Measurements from ENCODE around the gene TSGA10IP. TPM values are rescaled to one million over a fixed set of nuclear protein-coding genes. Genes with fewer than 3 reads are reported as not detected.
"Not testable (repeated sequence)": the region's sequence is repeated elsewhere in the genome, so short reads cannot be mapped to it uniquely, and the experiment has no call there.

The TSGA10IP gene
- total RNA-seq, 2 experiments from 2014 or later, result not detected

DNA sequence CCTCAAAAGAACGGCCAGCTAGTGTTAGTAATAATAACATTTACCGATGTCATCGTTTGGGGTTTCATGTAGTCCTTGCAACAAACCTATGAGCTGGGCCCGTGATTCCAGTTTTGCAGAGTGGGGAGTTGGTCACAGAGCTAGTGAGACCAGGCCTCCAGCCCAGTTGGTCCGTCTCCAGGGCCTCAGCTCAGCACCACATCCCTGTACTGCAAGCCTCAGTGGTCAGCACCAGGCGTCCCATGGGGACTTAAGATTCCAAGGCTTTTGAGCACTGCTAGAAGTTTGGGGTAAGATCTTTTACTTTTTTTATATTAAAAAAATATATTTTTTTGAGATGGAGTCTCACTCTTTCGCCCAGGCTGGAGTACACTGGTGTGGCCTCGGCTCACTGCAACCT is 1.1 kb upstream of the TSGA10IP start:
- Mint-ChIP-seq H3K9me3 (ENCODE audit: low read depth) (no peaks in the 10 kb centered on the region), H3K36me3 (no peaks in the 10 kb centered on the region), H3K4me3 (no peak overlapping the region), H3K4me1 (peaks cover 5% of the 10 kb centered on the region), H3K27ac (no peak overlapping the region), H3K27me3 (no peaks in the 10 kb centered on the region)
- CTCF ChIA-PET, result interaction anchor here (0.8 to 1.0 kb wide), 2 partner anchors 13 to 23 kb away, joined by 3 read pairs; no protein-coding TSS in a partner anchor
- DNase-seq, result no peak
- no peak for ATAC-seq

DNA sequence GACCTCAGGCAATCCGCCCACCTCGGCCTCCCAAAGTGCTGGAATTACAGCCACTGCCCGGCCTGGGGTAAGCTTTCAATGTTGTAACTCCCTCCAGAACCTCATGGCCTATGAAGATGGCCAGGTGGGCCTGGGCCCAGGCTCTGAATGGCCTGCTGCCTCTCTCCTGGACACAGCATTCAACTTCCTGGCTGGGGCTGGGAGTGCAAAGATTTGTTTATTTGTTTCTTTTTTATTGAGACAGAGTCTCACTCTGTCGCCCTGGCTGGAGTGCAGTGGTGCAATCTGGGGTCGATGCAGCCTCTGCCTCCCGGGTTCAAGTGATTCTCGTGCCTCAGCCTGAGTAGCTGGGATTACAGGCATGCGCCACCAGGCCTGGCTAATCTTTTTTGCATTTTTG is 513 bp upstream of the TSGA10IP start:
- Mint-ChIP-seq H3K27ac (no peak overlapping the region), H3K36me3 (no peaks in the 10 kb centered on the region), H3K4me1 (peaks cover 5% of the 10 kb centered on the region), H3K27me3 (no peaks in the 10 kb centered on the region), H3K4me3 (no peak overlapping the region), H3K9me3 (ENCODE audit: low read depth) (no peaks in the 10 kb centered on the region)
- DNase-seq, result no peak
- CTCF ChIA-PET, result no interaction called here
- ATAC-seq, result no peak

DNA sequence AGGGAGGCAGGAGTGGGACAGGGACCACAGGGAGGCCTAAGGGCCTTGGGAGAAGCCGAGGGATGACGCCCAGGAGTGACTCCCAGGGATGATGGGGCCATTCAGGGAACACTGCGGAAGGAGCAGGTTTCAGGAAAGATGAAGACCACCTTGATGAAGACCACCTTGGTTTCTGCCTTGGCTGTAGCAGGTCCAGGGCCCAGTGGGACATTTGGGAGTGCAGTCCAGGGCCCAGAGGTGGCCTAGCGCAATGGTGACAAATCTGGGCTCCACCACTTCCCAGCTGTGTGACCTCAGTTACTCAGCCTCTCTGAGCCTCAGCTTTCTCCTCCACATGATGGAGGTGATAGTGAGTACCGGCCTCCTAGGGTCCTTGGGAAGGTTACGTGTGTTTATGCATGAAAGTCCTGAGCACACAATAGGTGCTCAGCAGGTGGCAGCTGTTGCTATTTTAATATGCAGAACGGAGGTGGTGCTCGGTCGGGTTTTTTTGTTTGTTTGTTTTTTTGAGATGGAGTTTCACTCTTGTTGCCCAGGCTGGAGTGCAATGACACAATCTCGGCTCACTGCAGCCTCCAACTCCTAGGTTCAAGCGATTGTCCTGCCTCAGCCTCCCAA is 770 bp downstream of the TSGA10IP start:
- no peak overlapping the region for H3K4me3 Mint-ChIP-seq
- H3K4me1 Mint-ChIP-seq, result peaks cover 4% of the 10 kb centered on the region
- H3K27ac Mint-ChIP-seq, result no peak overlapping the region
- CTCF ChIA-PET, result interaction anchor here (1.1 to 1.2 kb wide), 3 partner anchors 10 to 46 kb away, joined by 3 read pairs; partner anchors contain the start of gene FOSL1
- H3K36me3 Mint-ChIP-seq, result no peaks in the 10 kb centered on the region
- DNase-seq (no peak), ATAC-seq (no peak)
- peaks cover 2% of the 10 kb centered on the region for H3K27me3 Mint-ChIP-seq
- no peaks in the 10 kb centered on the region for H3K9me3 Mint-ChIP-seq (ENCODE audit: low read depth)

DNA sequence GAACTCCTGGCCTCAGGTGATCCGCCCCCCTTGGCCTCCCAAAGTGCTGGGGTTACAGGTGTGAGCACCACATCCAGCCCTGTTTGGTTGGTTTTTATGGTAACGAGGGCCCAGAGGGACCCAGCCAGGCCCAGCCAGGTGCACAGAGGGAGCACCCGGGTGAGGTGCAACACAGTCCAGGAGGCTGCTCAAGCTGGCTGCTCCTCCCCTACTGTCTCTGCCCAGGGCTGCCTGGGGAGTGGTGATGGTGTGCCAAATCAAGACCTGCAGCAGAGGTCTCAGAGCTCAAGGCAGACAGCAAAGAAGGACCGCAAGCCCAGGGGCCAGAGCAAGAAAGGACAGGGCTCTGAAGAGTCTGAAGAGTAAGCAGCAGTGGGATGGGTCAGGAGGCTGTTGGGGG is 1.4 kb downstream of the TSGA10IP start:
- Mint-ChIP-seq H3K27me3 (peaks cover 4% of the 10 kb centered on the region), H3K36me3 (no peaks in the 10 kb centered on the region), H3K4me3 (no peak overlapping the region), H3K4me1 (no peaks in the 10 kb centered on the region), H3K9me3 (ENCODE audit: low read depth) (no peaks in the 10 kb centered on the region), H3K27ac (no peak overlapping the region)
- CTCF ChIA-PET, result interaction anchor here (1.1 to 1.2 kb wide), 3 partner anchors 11 to 46 kb away, joined by 3 read pairs; partner anchors contain the start of gene FOSL1
- DNase-seq (no peak), ATAC-seq (no peak)

DNA sequence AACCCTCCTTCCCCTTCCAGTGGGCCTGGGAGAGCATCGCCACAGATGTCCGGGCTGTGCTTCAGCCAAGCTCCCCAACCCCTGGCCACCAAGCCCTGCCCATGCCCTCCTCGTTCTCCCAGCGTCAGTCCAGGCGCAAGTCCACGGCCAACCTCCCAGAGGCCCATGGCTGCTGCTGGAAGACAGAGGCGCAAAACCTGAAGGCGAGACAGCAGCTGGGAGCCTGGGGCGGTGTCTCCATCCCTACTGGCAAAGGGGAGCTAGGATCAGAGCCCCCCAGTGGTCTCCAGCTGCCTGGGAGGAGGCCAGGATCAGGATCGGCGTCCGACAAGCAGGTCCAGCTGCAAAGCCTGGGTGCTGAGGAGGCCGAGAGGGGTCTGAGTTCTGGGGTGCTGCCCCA is 1.9 kb downstream of the TSGA10IP start:
- Mint-ChIP-seq H3K4me1 (no peaks in the 10 kb centered on the region), H3K9me3 (ENCODE audit: low read depth) (no peaks in the 10 kb centered on the region), H3K27ac (no peak overlapping the region), H3K27me3 (peaks cover 4% of the 10 kb centered on the region), H3K36me3 (no peaks in the 10 kb centered on the region), H3K4me3 (no peak overlapping the region)
- no peak for DNase-seq
- CTCF ChIA-PET, result interaction anchor here (1.1 to 1.2 kb wide), 2 partner anchors 11 to 47 kb away, joined by 3 read pairs; partner anchors contain the start of gene FOSL1
- no peak for ATAC-seq

DNA sequence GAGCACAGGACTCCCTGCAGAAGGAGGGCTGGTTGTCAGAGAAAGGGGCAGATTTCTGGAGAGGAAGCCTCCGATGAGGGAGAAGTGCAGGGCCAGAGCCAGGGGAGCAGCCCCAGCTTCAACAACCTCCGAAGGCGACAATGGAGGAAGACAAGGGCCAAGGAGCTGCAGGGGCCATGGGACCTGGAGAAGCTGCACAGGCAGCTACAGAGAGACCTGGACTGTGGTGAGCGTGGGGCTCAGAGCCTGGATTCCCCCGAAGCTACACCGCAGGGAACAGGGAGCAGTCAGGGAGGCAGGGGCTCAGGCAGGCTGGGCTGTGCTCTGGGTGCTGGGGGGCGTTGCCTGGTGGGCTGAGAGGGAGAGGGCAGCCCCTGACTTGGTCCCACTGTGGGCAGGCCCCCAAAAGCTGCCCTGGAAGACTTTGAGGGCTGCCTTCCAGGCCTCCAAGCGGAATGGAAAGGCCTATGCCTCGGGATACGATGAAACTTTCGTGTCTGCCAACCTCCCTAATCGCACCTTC is 2.4 kb downstream of the TSGA10IP start:
- no peak for DNase-seq
- CTCF ChIA-PET, result interaction anchor here (1.2 kb wide), 2 partner anchors 11 to 47 kb away, joined by 3 read pairs; partner anchors contain the start of gene FOSL1
- Mint-ChIP-seq H3K4me3 (no peak overlapping the region), H3K4me1 (no peaks in the 10 kb centered on the region), H3K27ac (no peak overlapping the region), H3K9me3 (ENCODE audit: low read depth) (no peaks in the 10 kb centered on the region), H3K27me3 (peaks cover 4% of the 10 kb centered on the region), H3K36me3 (no peaks in the 10 kb centered on the region)
- no peak for ATAC-seq

DNA sequence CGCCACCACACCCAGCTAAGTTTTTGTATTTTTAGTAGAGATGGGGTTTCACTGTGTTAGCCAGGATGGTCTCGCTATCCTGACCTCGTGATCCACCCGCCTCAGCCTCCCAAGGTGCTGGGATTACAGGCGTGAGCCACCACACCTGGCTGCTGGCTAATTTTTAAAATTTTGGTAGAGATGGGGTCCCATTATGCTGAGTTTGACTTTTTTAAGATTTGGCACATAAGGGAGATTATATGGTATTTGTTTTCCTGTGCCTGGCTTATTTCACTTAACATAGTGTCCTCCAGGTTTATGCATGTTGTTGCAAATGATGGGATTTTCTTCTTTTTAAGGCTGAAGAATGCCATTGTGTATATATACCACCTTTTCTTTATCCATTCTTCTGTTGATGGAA is 5.4 kb downstream of the TSGA10IP start:
- CTCF ChIA-PET, result interaction anchor here (2.3 kb wide), 1 partner anchor 66 kb away, joined by 7 read pairs; no protein-coding TSS in a partner anchor
- H3K36me3 Mint-ChIP-seq; DNase-seq; H3K4me3 Mint-ChIP-seq; H3K27me3 Mint-ChIP-seq; H3K9me3 Mint-ChIP-seq (ENCODE audit: low read depth); ATAC-seq; H3K4me1 Mint-ChIP-seq; H3K27ac Mint-ChIP-seq: not testable (repeated sequence)

DNA sequence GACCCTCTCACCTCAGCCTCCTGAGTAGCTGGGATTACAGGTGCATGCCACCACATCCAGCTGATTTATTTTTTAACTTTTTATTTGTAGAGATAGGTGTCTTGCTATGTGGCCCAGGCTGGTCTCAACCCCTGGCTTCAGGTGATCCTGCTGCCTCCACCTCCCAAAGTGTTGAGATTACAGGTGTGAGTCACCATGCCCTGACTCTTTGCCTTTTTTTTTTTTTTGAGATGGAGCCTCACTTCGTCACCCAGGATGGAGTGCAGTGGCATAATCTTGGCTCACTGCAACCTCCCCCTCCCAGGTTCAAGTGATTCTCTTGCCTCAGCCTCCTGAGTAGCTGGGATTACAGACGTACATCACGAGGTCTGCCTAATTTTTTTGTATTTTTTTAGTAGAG is 6.4 kb downstream of the TSGA10IP start:
- not testable (repeated sequence) for H3K36me3 Mint-ChIP-seq; H3K27me3 Mint-ChIP-seq; H3K4me3 Mint-ChIP-seq; ATAC-seq; H3K27ac Mint-ChIP-seq; DNase-seq; H3K4me1 Mint-ChIP-seq; H3K9me3 Mint-ChIP-seq (ENCODE audit: low read depth)
- CTCF ChIA-PET, result interaction anchor here (0.8 to 2.3 kb wide), 3 partner anchors 16 to 67 kb away, joined by 3 to 7 read pairs (median 3); partner anchors contain the start of gene FIBP

DNA sequence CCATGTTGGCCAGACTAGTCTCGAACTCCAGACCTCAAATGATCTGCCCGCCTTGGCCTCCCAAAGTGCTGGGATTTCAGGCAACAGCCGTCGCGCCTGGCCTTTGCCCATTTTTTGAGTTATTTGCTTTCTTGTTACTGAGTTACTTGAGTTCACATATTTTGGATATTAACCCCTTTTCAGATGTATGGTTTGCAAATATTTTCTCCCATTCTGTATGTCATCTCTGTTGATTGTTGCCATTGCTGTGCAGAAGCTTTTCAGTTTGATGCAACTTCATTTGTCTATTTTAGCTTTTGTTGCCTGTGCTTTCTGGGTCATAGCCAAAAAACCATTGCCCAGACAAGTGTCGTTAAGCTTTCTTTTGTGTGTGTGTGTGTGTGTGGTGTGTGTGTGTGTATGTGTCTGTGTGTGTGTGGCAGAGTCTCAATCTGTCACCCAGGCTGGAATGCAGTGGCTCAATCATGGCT is 6.8 kb downstream of the TSGA10IP start:
- peaks cover 9% of the 10 kb centered on the region for H3K4me1 Mint-ChIP-seq
- H3K27ac Mint-ChIP-seq, result no peak overlapping the region
- no peaks in the 10 kb centered on the region for H3K9me3 Mint-ChIP-seq (ENCODE audit: low read depth)
- CTCF ChIA-PET, result interaction anchor here (1.2 to 2.3 kb wide), 3 partner anchors 16 to 67 kb away, joined by 3 to 7 read pairs (median 3); partner anchors contain the start of gene FIBP
- no peak for ATAC-seq
- no peak for DNase-seq
- no peak overlapping the region for H3K4me3 Mint-ChIP-seq
- H3K27me3 Mint-ChIP-seq, result peaks cover 4% of the 10 kb centered on the region
- no peaks in the 10 kb centered on the region for H3K36me3 Mint-ChIP-seq

DNA sequence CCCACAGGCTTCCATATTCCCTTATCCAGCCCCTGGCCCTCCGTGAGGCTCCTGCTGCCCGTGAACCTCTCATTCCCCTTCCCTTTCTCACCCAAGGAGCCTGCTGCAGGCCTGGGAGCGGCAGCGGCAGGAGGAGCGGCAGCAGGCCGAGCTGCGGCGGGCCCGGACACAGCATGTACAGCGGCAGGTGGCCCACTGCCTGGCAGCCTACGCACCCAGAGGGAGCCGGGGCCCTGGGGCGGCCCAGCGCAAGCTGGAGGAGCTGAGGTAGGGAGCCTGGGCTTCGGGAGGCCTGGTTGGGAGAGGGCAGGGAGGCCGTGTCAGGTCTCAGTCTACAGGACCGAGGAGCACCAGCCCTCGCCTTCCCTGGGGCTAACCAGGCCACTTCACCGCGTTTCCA is 8.2 kb downstream of the TSGA10IP start:
- Mint-ChIP-seq H3K27ac (no peak overlapping the region), H3K27me3 (peaks cover 4% of the 10 kb centered on the region), H3K4me1 (peaks cover 16% of the 10 kb centered on the region), H3K4me3 (no peak overlapping the region), H3K9me3 (ENCODE audit: low read depth) (no peaks in the 10 kb centered on the region), H3K36me3 (no peaks in the 10 kb centered on the region)
- CTCF ChIA-PET, result interaction anchor here (0.7 kb wide), 1 partner anchor 144 kb away, joined by 3 read pairs; no protein-coding TSS in a partner anchor
- ATAC-seq (no peak), DNase-seq (no peak)

DNA sequence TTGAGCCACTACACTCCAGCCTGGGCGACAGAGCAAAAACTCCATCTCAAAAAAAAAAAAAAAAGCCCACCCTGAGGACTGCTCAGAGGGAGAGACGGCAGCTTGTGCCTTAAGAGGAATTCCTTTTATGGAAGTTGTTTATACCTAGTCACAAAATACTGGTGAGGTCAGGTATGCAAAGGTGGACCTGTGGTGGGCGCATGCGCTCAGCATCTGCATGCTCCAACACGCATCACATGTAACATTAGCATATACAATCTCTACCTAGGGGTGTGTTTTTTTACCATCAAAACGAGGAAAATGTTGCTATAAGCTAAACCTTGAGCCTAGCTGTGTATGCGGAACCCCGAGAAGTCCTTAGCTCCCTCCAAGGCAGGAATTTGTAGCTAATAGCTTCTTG is 9.5 kb downstream of the TSGA10IP start:
- Mint-ChIP-seq H3K27me3 (peaks cover 4% of the 10 kb centered on the region), H3K27ac (no peak overlapping the region), H3K4me1 (peaks cover 16% of the 10 kb centered on the region), H3K36me3 (no peaks in the 10 kb centered on the region), H3K4me3 (no peak overlapping the region), H3K9me3 (ENCODE audit: low read depth) (no peaks in the 10 kb centered on the region)
- CTCF ChIA-PET, result interaction anchor here (0.7 to 2.9 kb wide), 4 partner anchors 10 to 114 kb away, joined by 3 to 10 read pairs (median 4); no protein-coding TSS in a partner anchor
- ATAC-seq (no peak), DNase-seq (no peak)

DNA sequence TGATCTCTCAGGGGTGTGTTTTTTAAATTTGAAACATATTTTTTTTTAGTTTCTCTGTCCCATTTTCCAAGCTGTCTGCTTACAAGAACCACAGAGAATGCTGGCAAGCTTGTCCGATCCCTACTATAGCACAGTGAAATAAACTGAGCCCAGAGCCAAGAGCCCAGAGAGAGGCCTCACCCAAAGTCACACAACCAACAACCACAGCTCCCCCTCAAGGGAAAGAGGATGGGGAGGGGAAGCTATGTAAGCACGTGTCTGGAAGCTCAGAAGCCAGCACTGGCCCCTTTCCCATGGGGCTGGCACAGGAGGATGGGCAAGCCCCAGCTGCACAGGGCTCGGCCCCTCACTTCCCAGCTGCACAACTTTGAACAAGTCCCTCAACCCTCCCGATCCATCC is 13.0 kb downstream of the TSGA10IP start:
- DNase-seq (no peak), ATAC-seq (no peak)
- CTCF ChIA-PET, result interaction anchor here (1.0 to 2.3 kb wide), 4 partner anchors 12 to 74 kb away, joined by 3 to 8 read pairs (median 6); partner anchors contain the start of gene FIBP
- H3K4me1 Mint-ChIP-seq, result peaks cover 35% of the 10 kb centered on the region
- H3K27me3 Mint-ChIP-seq, result no peaks in the 10 kb centered on the region
- H3K36me3 Mint-ChIP-seq, result peaks cover 5% of the 10 kb centered on the region
- H3K4me3 Mint-ChIP-seq, result no peak overlapping the region
- no peaks in the 10 kb centered on the region for H3K9me3 Mint-ChIP-seq (ENCODE audit: low read depth)
- no peak overlapping the region for H3K27ac Mint-ChIP-seq

DNA sequence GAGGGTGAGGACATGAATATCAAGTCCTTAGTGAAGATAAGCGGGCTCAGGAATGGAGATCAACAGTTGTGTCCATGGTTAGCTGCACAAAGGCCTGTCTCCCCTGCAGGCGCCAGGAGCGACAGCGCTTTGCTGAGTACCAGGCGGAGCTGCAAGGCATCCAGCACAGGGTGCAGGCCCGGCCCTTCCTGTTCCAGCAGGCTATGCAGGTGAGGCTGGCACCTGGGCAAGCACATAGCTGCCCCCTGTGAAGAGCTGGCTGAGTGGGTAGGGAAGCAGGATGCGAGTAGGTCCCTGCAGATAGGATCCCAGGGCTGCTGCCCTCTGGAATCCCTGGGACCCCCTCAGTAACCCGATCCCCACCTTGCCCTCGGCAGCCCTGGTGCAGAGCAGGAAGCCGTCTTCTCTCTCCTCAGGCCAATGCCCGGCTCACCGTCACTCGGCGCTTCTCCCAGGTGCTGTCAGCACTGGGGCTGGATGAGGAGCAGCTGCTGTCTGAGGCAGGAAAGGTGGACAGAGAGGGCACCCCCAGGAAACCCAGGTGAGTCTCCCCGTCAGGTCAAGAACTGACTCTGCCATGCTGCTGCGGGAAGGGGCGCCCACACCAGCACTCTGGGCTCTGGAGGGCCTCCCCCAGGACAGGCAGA is 13.6 kb downstream of the TSGA10IP start:
- Mint-ChIP-seq H3K4me1 (peaks cover 40% of the 10 kb centered on the region), H3K27me3 (no peaks in the 10 kb centered on the region), H3K4me3 (no peak overlapping the region), H3K36me3 (peaks cover 5% of the 10 kb centered on the region), H3K9me3 (ENCODE audit: low read depth) (no peaks in the 10 kb centered on the region), H3K27ac (peak overlapping the region; percentile 11)
- no peak for DNase-seq
- ATAC-seq, result no peak
- CTCF ChIA-PET, result interaction anchor here (1.0 to 2.3 kb wide), 4 partner anchors 13 to 74 kb away, joined by 3 to 8 read pairs (median 6); partner anchors contain the start of gene FIBP
